Measurements from ENCODE around the gene RUNX2. TPM values are rescaled to one million over a fixed set of nuclear protein-coding genes. Genes with fewer than 3 reads are reported as not detected.

The RUNX2 gene
- total and polyA plus RNA-seq, 8 donors: 2.5 to 5.9 (median 3.0) TPM

DNA sequence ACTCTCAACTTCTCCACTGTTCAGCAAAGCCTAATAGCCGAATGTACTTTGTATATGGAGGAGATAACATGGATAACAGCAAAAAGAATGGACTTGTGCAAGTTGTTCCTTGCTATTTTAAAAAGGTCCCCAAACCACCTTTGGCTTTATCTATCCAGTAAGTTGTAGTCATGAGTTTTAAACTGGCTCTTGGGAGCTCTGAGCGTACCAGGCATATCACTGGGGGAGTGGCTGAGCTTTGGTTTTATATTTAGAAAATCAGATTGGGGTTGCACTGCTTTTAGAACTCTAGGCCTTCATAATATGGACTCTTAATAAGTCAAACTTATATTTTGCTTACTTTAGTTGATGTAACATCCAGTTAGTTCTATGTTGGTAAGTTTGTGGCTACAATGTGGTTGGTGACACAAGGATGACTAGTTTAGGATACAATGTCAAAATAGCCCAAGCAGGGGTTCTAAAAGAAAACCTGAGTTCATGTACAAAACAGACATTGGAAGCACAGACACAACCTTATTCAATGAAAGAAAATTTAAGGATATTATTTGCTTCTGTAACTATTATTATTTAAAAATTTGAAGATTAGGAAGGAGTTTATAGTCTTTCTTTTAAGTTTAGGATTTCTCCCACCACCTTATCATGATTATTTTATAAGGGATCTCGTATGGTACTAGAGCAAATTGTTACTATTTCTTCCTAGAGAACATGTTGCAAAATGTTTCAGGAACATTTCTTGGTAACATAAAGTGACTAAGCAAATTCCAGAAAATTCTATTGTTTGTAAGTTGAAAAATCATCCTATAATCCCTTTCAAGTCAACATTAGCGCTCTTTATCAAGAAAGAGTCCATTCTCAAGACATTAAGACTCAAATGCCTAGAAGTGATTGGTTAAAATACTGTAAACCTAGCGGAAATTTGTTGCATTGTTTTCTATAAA is 215.4 kb downstream of the RUNX2 start:
- DNase-seq (no peak), ATAC-seq (no peak)
- no peaks in the 10 kb centered on the region for H3K9me3 ChIP-seq
- intact Hi-C loops (cut with DNase I): no loop called here
- TF ChIP-seq, protein P1, sequence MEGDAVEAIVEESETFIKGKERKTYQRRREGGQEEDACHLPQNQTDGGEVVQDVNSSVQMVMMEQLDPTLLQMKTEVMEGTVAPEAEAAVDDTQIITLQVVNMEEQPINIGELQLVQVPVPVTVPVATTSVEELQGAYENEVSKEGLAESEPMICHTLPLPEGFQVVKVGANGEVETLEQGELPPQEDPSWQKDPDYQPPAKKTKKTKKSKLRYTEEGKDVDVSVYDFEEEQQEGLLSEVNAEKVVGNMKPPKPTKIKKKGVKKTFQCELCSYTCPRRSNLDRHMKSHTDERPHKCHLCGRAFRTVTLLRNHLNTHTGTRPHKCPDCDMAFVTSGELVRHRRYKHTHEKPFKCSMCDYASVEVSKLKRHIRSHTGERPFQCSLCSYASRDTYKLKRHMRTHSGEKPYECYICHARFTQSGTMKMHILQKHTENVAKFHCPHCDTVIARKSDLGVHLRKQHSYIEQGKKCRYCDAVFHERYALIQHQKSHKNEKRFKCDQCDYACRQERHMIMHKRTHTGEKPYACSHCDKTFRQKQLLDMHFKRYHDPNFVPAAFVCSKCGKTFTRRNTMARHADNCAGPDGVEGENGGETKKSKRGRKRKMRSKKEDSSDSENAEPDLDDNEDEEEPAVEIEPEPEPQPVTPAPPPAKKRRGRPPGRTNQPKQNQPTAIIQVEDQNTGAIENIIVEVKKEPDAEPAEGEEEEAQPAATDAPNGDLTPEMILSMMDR (IDR thresholded peaks at IDR 0.05): no peak
- H3K36me3 ChIP-seq: peaks cover 0 to 3% of the 10 kb centered on the region in 2 donors
- no peaks in the 10 kb centered on the region for H3K27me3 ChIP-seq
- peaks cover 0 to 4% of the 10 kb centered on the region in 2 donors for H3K4me1 ChIP-seq
- no peak overlapping the region for H3K27ac ChIP-seq
- no peak overlapping the region for H3K4me3 ChIP-seq

DNA sequence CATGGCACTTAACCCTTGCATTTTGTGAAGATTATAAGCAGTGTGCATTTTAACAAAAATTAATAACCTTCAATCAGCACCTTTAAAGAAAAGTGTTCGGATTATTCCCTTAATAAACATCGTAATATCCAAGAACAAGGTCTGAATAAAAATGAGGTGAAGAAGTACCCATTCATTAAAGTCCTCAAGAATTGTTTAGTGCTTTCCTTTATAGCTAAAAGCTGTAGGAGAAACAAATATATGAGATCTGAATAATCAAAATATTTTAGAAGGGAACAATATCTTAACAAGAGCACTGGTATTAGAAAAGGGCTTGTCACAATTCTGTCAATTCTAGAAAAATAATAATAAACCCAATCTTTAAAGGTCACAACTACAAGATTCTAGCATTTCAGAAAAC is 217.3 kb downstream of the RUNX2 start:
- Histone ChIP-seq H3K4me1 (no peaks in the 10 kb centered on the region), H3K4me3 (no peak overlapping the region), H3K9me3 (no peaks in the 10 kb centered on the region), H3K36me3 (peaks cover 0 to 3% of the 10 kb centered on the region in 2 donors), H3K27me3 (no peaks in the 10 kb centered on the region), H3K27ac (no peak overlapping the region)
- intact Hi-C loops (cut with DNase I): no loop called here
- DNase-seq (no peak), ATAC-seq (no peak)
- TF ChIP-seq, protein P1 (IDR thresholded peaks at IDR 0.05): no peak

DNA sequence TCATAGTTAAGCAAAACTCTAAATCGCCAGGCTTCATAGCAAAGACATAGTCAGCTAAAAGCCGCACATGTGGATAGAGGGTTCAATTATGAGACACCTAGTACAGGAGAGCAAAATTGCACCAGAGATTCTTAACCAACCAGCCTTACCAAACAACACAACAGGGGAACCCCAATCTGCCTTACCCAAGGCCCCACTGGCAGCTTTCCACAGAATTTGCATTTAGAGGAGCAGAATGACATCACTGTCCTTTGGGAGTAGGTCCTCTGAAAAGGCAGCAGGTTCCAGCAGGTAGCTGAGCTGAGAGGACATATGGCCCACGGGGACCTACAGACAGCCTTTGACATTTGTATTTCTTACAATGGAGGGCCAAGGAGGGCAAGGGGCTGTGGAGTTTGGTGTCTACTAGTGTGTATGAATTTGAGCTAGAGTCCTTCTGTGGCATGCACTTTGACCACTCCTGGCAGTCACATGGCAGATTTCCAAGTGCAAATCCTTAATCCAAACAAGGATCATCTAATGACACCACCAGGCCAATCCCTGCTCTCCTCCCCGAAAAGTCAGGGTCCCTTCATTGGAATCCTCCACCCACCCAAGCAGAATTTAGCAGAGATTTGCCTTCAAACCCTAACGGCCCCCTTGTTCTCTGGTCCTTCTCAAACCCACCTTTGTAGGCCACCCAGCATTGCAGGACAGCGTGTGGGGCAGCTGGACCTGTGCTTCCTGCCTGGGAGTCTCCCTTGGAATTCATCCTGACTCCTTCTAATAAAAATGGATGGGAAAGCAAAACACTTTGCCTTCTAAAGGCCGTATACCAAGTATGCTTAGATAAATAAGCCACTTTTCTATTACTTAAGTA is 220.8 kb downstream of the RUNX2 start:
- Histone ChIP-seq H3K27me3 (no peaks in the 10 kb centered on the region), H3K4me1 (no peaks in the 10 kb centered on the region), H3K9me3 (no peaks in the 10 kb centered on the region), H3K36me3 (peaks cover 0 to 3% of the 10 kb centered on the region in 2 donors), H3K27ac (no peak overlapping the region), H3K4me3 (no peak overlapping the region)
- TF ChIP-seq, protein P1 (IDR thresholded peaks at IDR 0.05): no peak
- no peak for DNase-seq
- intact Hi-C loops (cut with DNase I): no loop called here
- no peak for ATAC-seq

DNA sequence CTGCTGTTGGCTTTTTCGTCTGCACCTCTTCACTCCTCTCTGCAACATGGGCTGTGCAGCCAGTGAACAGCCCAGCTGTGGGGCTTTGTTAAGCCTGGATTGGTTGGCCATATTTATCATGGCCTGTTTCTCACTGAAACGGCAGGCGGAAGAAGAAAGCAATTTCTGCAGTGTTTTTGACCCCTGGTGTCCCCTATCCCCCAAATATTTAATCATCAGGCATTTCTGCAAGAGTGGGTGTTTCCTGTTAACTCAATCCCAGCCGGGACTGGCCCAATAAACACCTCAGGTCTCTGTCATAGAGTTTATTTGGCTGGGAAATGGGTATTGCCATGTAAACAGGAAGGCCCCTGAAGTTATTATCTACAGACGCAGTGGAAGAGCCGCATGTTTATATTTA is 224.4 kb downstream of the RUNX2 start:
- no peak overlapping the region for H3K27ac ChIP-seq
- DNase-seq (peak in 1 of 4 donors; percentile 32), ATAC-seq (no peak)

More for the DNA sequence above, 224.4 kb downstream of the RUNX2 start:
- Histone ChIP-seq H3K4me1 (no peaks in the 10 kb centered on the region), H3K9me3 (no peaks in the 10 kb centered on the region), H3K36me3 (peaks cover 0 to under 1% of the 10 kb centered on the region in 2 donors), H3K27me3 (no peaks in the 10 kb centered on the region), H3K4me3 (no peak overlapping the region)
- TF ChIP-seq, protein P1 (IDR thresholded peaks at IDR 0.05): no peak
- intact Hi-C loops (cut with DNase I): no loop called here
